OCI-LY7 (cell line): ENCODE measurements around the gene C16orf96.

Source experiments
- CTCF ChIP-seq: fragments of 200-600 bp; sonication (generic); conservative IDR thresholded peaks from 2 replicates; pipeline ENCODE4 v1.5.1; 2014; ENCODE audit warnings: mild to moderate bottlenecking, antibody characterized with exemption, low read length, moderate library complexity, mixed read lengths
- EZH2phosphoT487 ChIP-seq: fragments of 200-600 bp; sonication (generic); IDR thresholded peaks from 2 replicates; pipeline ENCODE4 v1.6.1; 2018; ENCODE audit warnings: low read depth, borderline replicate concordance, mild to moderate bottlenecking, mixed run types, antibody characterized with exemption, low read length, moderate library complexity, mixed read lengths

- TF ChIP-seq CTCF (no peak), EZH2phosphoT487 (no peak)
Measured at GRCh38 chr16:4625560-4626159, 69.5 kb downstream of the C16orf96 start.
